NCI-H128 (cell line): ENCODE measurements around the gene CA9.

Experiments
- DNase-seq: peaks from one replicate; lab custom pipeline; 2025; ENCODE audit not compliant: unreplicated experiment; lab: John Stamatoyannopoulos, UW

CA9 gene

GRCh38 chr9:35690614-35691333, 17.0 kb downstream of the CA9 start:
- DNase-seq, result no peak

- no peak for DNase-seq
Observed at GRCh38 chr9:35691334-35691650, 17.6 kb downstream of the CA9 start.

- no peak for DNase-seq
Observed at GRCh38 chr9:35691757-35692301, 18.1 kb downstream of the CA9 start.

GRCh38 chr9:35695943-35696401, 22.2 kb downstream of the CA9 start:
- no peak for DNase-seq

- DNase-seq, result no peak
Observed at GRCh38 chr9:35696520-35697215, 22.9 kb downstream of the CA9 start.

- no peak for DNase-seq
Observed at GRCh38 chr9:35697486-35697885, 23.8 kb downstream of the CA9 start.

- no peak for DNase-seq
Observed at GRCh38 chr9:35698231-35698630, 24.5 kb downstream of the CA9 start.

- no peak for DNase-seq
Observed at GRCh38 chr9:35700031-35700430, 26.3 kb downstream of the CA9 start.

- no peak for DNase-seq
Observed at GRCh38 chr9:35700942-35701341, 27.2 kb downstream of the CA9 start.

GRCh38 chr9:35702696-35703095, 29.0 kb downstream of the CA9 start:
- no peak for DNase-seq

- no peak for DNase-seq
Observed at GRCh38 chr9:35703906-35704672, 30.4 kb downstream of the CA9 start.

GRCh38 chr9:35705372-35705771, 31.6 kb downstream of the CA9 start:
- no peak for DNase-seq

- no peak for DNase-seq
Observed at GRCh38 chr9:35705836-35706430, 32.2 kb downstream of the CA9 start.

- DNase-seq, result no peak
Observed at GRCh38 chr9:35706951-35707350, 33.2 kb downstream of the CA9 start.

- DNase-seq, result no peak
Observed at GRCh38 chr9:35708146-35708545, 34.4 kb downstream of the CA9 start.

- DNase-seq, result no peak
Observed at GRCh38 chr9:35710818-35711500, 37.2 kb downstream of the CA9 start.

GRCh38 chr9:35711501-35712428, 38.0 kb downstream of the CA9 start:
- DNase-seq, result no peak

GRCh38 chr9:35712762-35713400, 39.2 kb downstream of the CA9 start:
- no peak for DNase-seq

GRCh38 chr9:35713578-35713977, 39.9 kb downstream of the CA9 start:
- no peak for DNase-seq
